ENCODE measurements around the gene SRRM1. TPM values are rescaled to one million over a fixed set of nuclear protein-coding genes. Genes with fewer than 3 reads are reported as not detected.
A peak's percentile ranks its signal among the peaks of the same experiment; 100 is the strongest.

The SRRM1 gene
- total RNA-seq, 1 experiment from 2014 or later: 290 TPM

- Histone ChIP-seq H4K20me1 (ENCODE audit: control insufficient read depth, insufficient read depth, insufficient read length) (no peaks in the 10 kb centered on the region), H3T11ph (ENCODE audit: low read length) (no peak overlapping the region), H3K9ac (ENCODE audit: extremely low read depth, insufficient read length, low read length) (no peak overlapping the region), H2BK20ac (ENCODE audit: low read depth, low read length, poor library complexity, severe bottlenecking) (no peak overlapping the region), H3K23me2 (ENCODE audit: insufficient read length, low read depth, low read length, poor library complexity, severe bottlenecking) (no peaks in the 10 kb centered on the region), H2AK5ac (ENCODE audit: insufficient read length, low read length) (no peak overlapping the region), H3K4me1 (ENCODE audit: insufficient read depth, low read length) (no peaks in the 10 kb centered on the region), H2BK12ac (ENCODE audit: insufficient read length, low read depth, low read length) (no peak overlapping the region), H4K91ac (ENCODE audit: insufficient read length, low read depth, low read length) (no peak overlapping the region), H2BK15ac (ENCODE audit: low read depth, low read length) (no peak overlapping the region), H3K79me2 (ENCODE audit: insufficient read depth, low read length) (no peaks in the 10 kb centered on the region), H3K4me2 (ENCODE audit: insufficient read depth, insufficient read length, low read length) (no peak overlapping the region), H3K27me3 (ENCODE audit: insufficient read depth, low read length) (no peaks in the 10 kb centered on the region), H3K18ac (ENCODE audit: insufficient read length, low read depth, low read length) (no peak overlapping the region), H3K23ac (ENCODE audit: insufficient read length, low read depth, low read length) (no peak overlapping the region), H3K79me1 (ENCODE audit: insufficient read depth, low read depth, low read length, poor library complexity, severe bottlenecking) (no peaks in the 10 kb centered on the region), H2BK5ac (ENCODE audit: insufficient read length, low read length) (no peak overlapping the region), H3K4ac (ENCODE audit: low read depth, low read length) (no peak overlapping the region), H3K9me3 (ENCODE audit: control insufficient read depth, low read depth, low read length) (no peaks in the 10 kb centered on the region), H3K27ac (ENCODE audit: insufficient read length, low read depth, low read length) (no peak overlapping the region), H4K8ac (replicated peaks; ENCODE audit: insufficient read length, low read depth, low read length) (no peak overlapping the region), H3K56ac (ENCODE audit: insufficient read length, low read depth, low read length) (no peak overlapping the region), H2AFZ (ENCODE audit: low read length) (no peak overlapping the region), H4K5ac (ENCODE audit: insufficient read length, low read depth, low read length) (no peak overlapping the region), H2BK120ac (ENCODE audit: low read depth, low read length, poor library complexity, severe bottlenecking) (no peak overlapping the region), H3K14ac (ENCODE audit: insufficient read depth, low read length) (no peak overlapping the region)
- no peak overlapping the region for H3K4me3 Mint-ChIP-seq
- H3K36me3 Mint-ChIP-seq (ENCODE audit: insufficient read depth in 1 of 3, low read depth in 3 of 3): peaks cover 0 to 10% (median 0%) of the 10 kb centered on the region in 3 experiments; a peak in 3 of 7 replicates
- peak; percentile 84 for DNase-seq
- WGBS (ENCODE audit: extremely low coverage, insufficient read length, low lambda C conversion rate): no CpG with 5 or more reads among the region's 13 CpGs
- H3K9me3 Mint-ChIP-seq: peaks cover 11 to 12% of the 10 kb centered on the region in 2 experiments
- H3K4me1 Mint-ChIP-seq: peaks cover under 1 to 10% of the 10 kb centered on the region in 2 experiments
- TF ChIP-seq CTCF (conservative IDR thresholded peaks at IDR 0.05): peak; percentile 94
- peak overlapping the region in 1 of 3 experiments; percentile 14; a peak in 1 of 7 replicates for H3K27ac Mint-ChIP-seq
- no peaks in the 10 kb centered on the region; the same call in 1 of the 2 replicates for H3K27me3 Mint-ChIP-seq (ENCODE audit: low read depth)
These were observed 45.6 kb downstream of the SRRM1 start for GRCh38 chr1:24688621-24689195.
